CD14-positive monocyte (primary cell): ENCODE results near the gene RABL6. TPM values are rescaled to one million over a fixed set of nuclear protein-coding genes. Genes with fewer than 3 reads are reported as not detected.

Source experiments
- DNase-seq, 3 donors: peaks; one replicate each; pipeline ENCODE4 v3.0.0-alpha.2; 2011 to 2022
- H2AFZ ChIP-seq: 2 replicates; pipeline ENCODE4 v1.6.0; 2012; ENCODE audit warnings: mild to moderate bottlenecking, low read depth, low read length, inconsistent platforms; ENCODE audit not compliant: insufficient read depth, poor library complexity, severe bottlenecking
- H3K27ac ChIP-seq, 2 donors: 1 replicate in 1 of 2; 2 replicates in 1 of 2; pipeline ENCODE4 v1.5.1; 2012 to 2013; ENCODE audit warnings: low read length in 2 of 2, control low read depth in 1 of 2, inconsistent platforms in 1 of 2, low read depth in 1 of 2, mild to moderate bottlenecking in 1 of 2
- H3K27me3 ChIP-seq, 2 donors: one replicate each; pipeline versions ENCODE4 v1.6.0 to v1.6.1; 2011 to 2013; ENCODE audit warnings: low read length in 2 of 2; ENCODE audit not compliant: control insufficient read depth in 2 of 2, insufficient read depth in 2 of 2
- H3K36me3 ChIP-seq, 2 donors: replicated peaks in 1 of 2; 1 replicate in 1 of 2; 2 replicates in 1 of 2; pipeline versions ENCODE4 v1.5.1 to v1.6.1; 2012 to 2013; ENCODE audit warnings: low read length in 2 of 2, control low read depth in 1 of 2, inconsistent platforms in 1 of 2, mild to moderate bottlenecking in 1 of 2; ENCODE audit not compliant: insufficient read depth in 2 of 2, control insufficient read depth in 1 of 2
- H3K4me1 ChIP-seq, 2 donors: 1 replicate in 1 of 2; 2 replicates in 1 of 2; pipeline versions ENCODE4 v1.5.1 to v1.6.1; 2012 to 2013; ENCODE audit warnings: low read length in 2 of 2, control low read depth in 1 of 2, inconsistent platforms in 1 of 2, mild to moderate bottlenecking in 1 of 2, moderate library complexity in 1 of 2; ENCODE audit not compliant: insufficient read depth in 2 of 2, control insufficient read depth in 1 of 2
- H3K4me2 ChIP-seq: replicated peaks from 2 replicates; pipeline ENCODE3; 2012; ENCODE audit warnings: low read length, moderate library complexity, mild to moderate bottlenecking; ENCODE audit not compliant: poor library complexity, severe bottlenecking; ENCODE audit errors: extremely low read depth
- H3K4me3 ChIP-seq, 3 experiments: fragments of 200-600 bp in 1 of 3; sonication (generic) in 1 of 3; replicated peaks in 1 of 3; 1 replicate in 2 of 3; 2 replicates in 1 of 3; pipeline ENCODE4 v1.5.1; 2011 to 2013; ENCODE audit warnings: low read length in 3 of 3, mild to moderate bottlenecking in 3 of 3, control low read depth in 2 of 3, low read depth in 2 of 3, inconsistent platforms in 1 of 3, moderate library complexity in 1 of 3
- H3K79me2 ChIP-seq: 2 replicates; pipeline ENCODE4 v1.6.0; 2012; ENCODE audit warnings: mild to moderate bottlenecking, control low read depth, inconsistent platforms, low read length, moderate library complexity; ENCODE audit not compliant: insufficient read depth
- H3K9ac ChIP-seq: 2 replicates; pipeline ENCODE4 v1.6.0; 2017; ENCODE audit warnings: low read length, mild to moderate bottlenecking; ENCODE audit not compliant: insufficient read depth, poor library complexity, severe bottlenecking
- H3K9me3 ChIP-seq, 2 donors: replicated peaks in 1 of 2; 1 replicate in 1 of 2; 2 replicates in 1 of 2; pipeline versions ENCODE4 v1.5.1 to v1.6.1; 2012 to 2013; ENCODE audit warnings: low read length in 2 of 2, control low read depth in 1 of 2; ENCODE audit not compliant: control insufficient read depth in 1 of 2, insufficient read depth in 1 of 2
- H4K20me1 ChIP-seq: 2 replicates; pipeline ENCODE4 v1.6.0; 2012; ENCODE audit warnings: mild to moderate bottlenecking, low read length, control low read depth, moderate library complexity; ENCODE audit not compliant: insufficient read depth
- H3K27ac Mint-ChIP-seq, 7 donors: one replicate each; pipeline ENCODE4 v1.8.0; 2020; ENCODE audit warnings: mild to moderate bottlenecking in 7 of 7, mixed read lengths in 7 of 7, moderate library complexity in 6 of 7, inconsistent platforms in 2 of 7
- H3K27me3 Mint-ChIP-seq, 3 donors: one replicate each; pipeline ENCODE4 v1.8.0; 2021 to 2022; ENCODE audit warnings: low read depth in 3 of 3, mild to moderate bottlenecking in 3 of 3, mixed read lengths in 3 of 3, moderate library complexity in 3 of 3, inconsistent platforms in 1 of 3
- H3K36me3 Mint-ChIP-seq, 2 donors: one replicate each; pipeline ENCODE4 v1.8.0; 2020; ENCODE audit warnings: mixed read lengths in 2 of 2, inconsistent platforms in 1 of 2, mild to moderate bottlenecking in 1 of 2
- H3K4me1 Mint-ChIP-seq: one replicate; pipeline ENCODE4 v1.8.0; 2020; ENCODE audit warnings: mild to moderate bottlenecking, mixed read lengths
- H3K4me3 Mint-ChIP-seq, 2 donors: one replicate each; pipeline ENCODE4 v1.8.0; 2020; ENCODE audit warnings: mild to moderate bottlenecking in 2 of 2, mixed read lengths in 2 of 2, moderate library complexity in 1 of 2
- H3K9me3 Mint-ChIP-seq, 7 donors: one replicate each; pipeline ENCODE4 v1.8.0; 2020 to 2022; ENCODE audit warnings: mixed read lengths in 7 of 7, mild to moderate bottlenecking in 6 of 7, moderate library complexity in 6 of 7, inconsistent platforms in 2 of 7
- WGBS: methylation state at CpG from one replicate; pipeline ENCODE4 v1.1.5; 2013; ENCODE audit warnings: missing lambda C conversion rate; ENCODE audit not compliant: insufficient coverage; 5-methylcytosine and 5-hydroxymethylcytosine counted together
- intact Hi-C, 2 donors: fragments of 100-400 bp; cut with micrococcal nuclease; formaldehyde crosslinking; loops; one replicate each; pipeline versions ENCODE4 v1.15.0 to v1.15.1; 2023
- polyA plus RNA-seq, 3 donors: library from polyadenylated mRNA; depleted of rRNA in 1 of 3; unstranded in 2 of 3; stranded (reverse) in 1 of 3; fragments of 300-500 nt in 2 of 3; fragments of >200 nt in 1 of 3; fragmentation: Illumina TruSeq in 2 of 3; gene quantifications; 1 replicate in 2 of 3; 2 replicates in 1 of 3; pipeline ENCODE4 v1.2.3, GENCODE V29; 2012 to 2021
- TF ChIP-seq, protein P1 (sequence below): fragments of 200-600 bp; IDR thresholded peaks from one replicate; pipeline ENCODE4 v1.8.0; 2022; ENCODE audit warnings: antibody characterized with exemption, mild to moderate bottlenecking

The RABL6 gene
- polyA plus RNA-seq, 3 donors = 6.7 to 30.9 (median 8.1) TPM

DNA sequence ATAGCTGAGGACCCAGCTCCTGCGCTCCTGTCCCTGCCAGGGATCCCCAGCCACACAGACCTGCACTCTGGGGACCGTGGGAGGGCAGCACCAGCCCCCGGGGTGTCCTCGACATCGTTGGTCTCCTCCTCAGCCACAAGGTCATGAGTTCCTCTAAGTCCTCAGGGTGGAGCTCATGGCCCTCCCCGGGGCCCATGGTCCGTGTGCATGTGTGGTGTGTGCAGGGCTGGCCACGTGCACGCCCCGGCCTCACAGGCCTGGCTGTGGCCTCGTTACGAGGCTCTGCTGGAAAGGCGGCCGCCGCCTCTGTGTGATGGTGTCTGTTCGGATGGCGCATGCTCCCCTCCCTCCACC, 18.4 kb downstream of the RABL6 start:
- TF ChIP-seq, protein P1, sequence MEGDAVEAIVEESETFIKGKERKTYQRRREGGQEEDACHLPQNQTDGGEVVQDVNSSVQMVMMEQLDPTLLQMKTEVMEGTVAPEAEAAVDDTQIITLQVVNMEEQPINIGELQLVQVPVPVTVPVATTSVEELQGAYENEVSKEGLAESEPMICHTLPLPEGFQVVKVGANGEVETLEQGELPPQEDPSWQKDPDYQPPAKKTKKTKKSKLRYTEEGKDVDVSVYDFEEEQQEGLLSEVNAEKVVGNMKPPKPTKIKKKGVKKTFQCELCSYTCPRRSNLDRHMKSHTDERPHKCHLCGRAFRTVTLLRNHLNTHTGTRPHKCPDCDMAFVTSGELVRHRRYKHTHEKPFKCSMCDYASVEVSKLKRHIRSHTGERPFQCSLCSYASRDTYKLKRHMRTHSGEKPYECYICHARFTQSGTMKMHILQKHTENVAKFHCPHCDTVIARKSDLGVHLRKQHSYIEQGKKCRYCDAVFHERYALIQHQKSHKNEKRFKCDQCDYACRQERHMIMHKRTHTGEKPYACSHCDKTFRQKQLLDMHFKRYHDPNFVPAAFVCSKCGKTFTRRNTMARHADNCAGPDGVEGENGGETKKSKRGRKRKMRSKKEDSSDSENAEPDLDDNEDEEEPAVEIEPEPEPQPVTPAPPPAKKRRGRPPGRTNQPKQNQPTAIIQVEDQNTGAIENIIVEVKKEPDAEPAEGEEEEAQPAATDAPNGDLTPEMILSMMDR = no peak
- Mint-ChIP-seq H3K4me3 (no peak overlapping the region), H3K9me3 (peaks cover 0 to under 1% (median 0%) of the 10 kb centered on the region in 7 donors), H3K27ac (peak overlapping the region in 1 of 7 donors; percentile 20), H3K36me3 (peaks cover 48 to 83% of the 10 kb centered on the region in 2 donors), H3K4me1 (peaks cover under 1% of the 10 kb centered on the region), H3K27me3 (peaks cover under 1 to 2% (median under 1%) of the 10 kb centered on the region in 3 donors)
- Histone ChIP-seq H3K9me3 (no peaks in the 10 kb centered on the region), H3K79me2 (no peaks in the 10 kb centered on the region), H3K27me3 (peaks cover 0 to under 1% of the 10 kb centered on the region in 2 donors), H3K36me3 (peaks cover 68 to 82% of the 10 kb centered on the region in 2 donors), H3K9ac (no peak overlapping the region), H4K20me1 (peaks cover 28% of the 10 kb centered on the region), H3K4me2 (no peak overlapping the region), H3K4me1 (peaks cover 0 to 8% of the 10 kb centered on the region in 2 donors), H2AFZ (no peak overlapping the region), H3K4me3 (no peak overlapping the region), H3K27ac (no peak overlapping the region)
- intact Hi-C loops = no loop called here
- no peak for DNase-seq
- 96% methylated on average over 9 of the region's 17 CpGs for WGBS

GRCh38 chr9:136826703-136827582, 19.2 kb downstream of the RABL6 start:
- WGBS = 96% methylated on average over 19 of the region's 24 CpGs
- no peak overlapping the region for H3K9ac ChIP-seq
- H3K4me3 ChIP-seq = no peak overlapping the region
- H3K4me1 ChIP-seq = peaks cover 0 to under 1% of the 10 kb centered on the region in 2 donors
- Mint-ChIP-seq H3K27ac (no peak overlapping the region), H3K4me3 (no peak overlapping the region), H3K4me1 (no peaks in the 10 kb centered on the region), H3K9me3 (no peaks in the 10 kb centered on the region), H3K27me3 (no peaks in the 10 kb centered on the region), H3K36me3 (peaks cover 55 to 90% of the 10 kb centered on the region in 2 donors)
- no peaks in the 10 kb centered on the region for H3K79me2 ChIP-seq
- no peak overlapping the region for H3K27ac ChIP-seq
- H3K9me3 ChIP-seq = no peaks in the 10 kb centered on the region
- H4K20me1 ChIP-seq = peaks cover 21% of the 10 kb centered on the region
- no peak overlapping the region for H3K4me2 ChIP-seq
- TF ChIP-seq, protein P1 = no peak
- DNase-seq = no peak
- intact Hi-C loops = no loop called here
- H3K27me3 ChIP-seq = no peaks in the 10 kb centered on the region
- H3K36me3 ChIP-seq = peaks cover 74 to 90% of the 10 kb centered on the region in 2 donors
- H2AFZ ChIP-seq = no peak overlapping the region
